Left forelimb (tissue), 1 donor: ENCODE results near the gene PARVG.
"Not testable (repeated sequence)": the region's sequence is repeated elsewhere in the genome, so short reads cannot be mapped to it uniquely, and the experiment has no call there.

ENCODE experiments used
- DNase-seq: peaks from one replicate; pipeline ENCODE4 v3.0.0-alpha.2; 2018; ENCODE audit warnings: low spot score

The PARVG gene

DNA sequence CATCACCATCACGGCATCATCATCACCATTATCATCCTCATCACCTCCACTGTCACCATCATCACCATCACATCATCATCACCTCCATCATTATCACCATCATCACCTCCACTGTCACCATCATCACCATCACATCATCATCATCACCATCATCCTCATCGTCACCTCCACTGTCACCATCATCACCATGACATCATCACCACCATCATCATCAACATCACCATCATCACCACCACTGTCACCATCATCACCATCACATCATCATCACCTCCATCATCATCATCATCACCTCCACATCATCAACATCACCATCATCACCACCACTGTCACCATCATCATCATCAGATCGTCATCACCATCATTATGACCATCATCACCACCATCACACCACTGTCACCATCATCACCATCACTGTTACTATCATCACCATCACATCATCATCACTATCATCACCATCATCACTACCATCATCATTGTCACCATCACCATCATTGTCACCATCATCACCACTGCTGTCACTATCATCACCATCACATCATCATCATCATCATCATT lies 32.8 kb downstream of the PARVG start:
- no peak for DNase-seq

DNA sequence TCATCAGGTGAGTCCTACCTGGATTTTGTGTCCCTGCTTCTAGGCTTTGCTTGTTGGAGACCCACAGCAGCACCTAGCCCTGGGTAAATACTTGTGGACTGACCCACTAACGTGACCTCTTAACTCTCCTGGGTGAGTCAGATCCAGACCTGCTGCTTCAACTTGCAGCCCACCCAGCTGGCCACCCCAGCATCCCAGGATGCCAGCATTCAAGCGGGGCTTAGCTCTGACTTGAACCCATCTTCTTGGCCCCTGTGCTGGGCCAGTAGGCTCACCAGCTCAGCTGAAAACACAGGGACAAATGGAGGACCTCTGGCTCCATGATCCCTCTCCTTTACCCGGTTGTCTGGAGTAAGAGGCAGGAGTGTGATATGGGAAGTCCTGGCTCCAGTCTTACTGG lies 33.5 kb downstream of the PARVG start:
- DNase-seq = no peak

DNA sequence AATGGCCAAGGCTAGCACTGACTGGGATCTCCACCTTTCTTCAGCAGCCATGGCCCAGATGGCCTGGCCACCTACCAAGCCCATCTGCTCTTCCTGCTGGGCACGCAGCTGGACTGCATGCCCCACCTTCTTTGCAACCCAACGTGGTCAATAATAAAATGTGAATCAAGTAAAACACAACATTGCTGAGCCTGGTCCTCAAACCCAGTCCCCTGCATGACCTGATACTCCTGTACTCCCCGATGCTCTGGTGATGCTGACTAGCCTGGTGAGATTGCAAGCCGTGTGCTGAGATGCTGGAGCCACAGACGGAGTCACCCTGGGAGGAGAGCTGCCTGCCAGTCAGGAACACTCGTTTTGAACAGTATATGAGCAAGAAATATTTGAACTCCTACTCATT lies 34.0 kb downstream of the PARVG start:
- DNase-seq = no peak

DNA sequence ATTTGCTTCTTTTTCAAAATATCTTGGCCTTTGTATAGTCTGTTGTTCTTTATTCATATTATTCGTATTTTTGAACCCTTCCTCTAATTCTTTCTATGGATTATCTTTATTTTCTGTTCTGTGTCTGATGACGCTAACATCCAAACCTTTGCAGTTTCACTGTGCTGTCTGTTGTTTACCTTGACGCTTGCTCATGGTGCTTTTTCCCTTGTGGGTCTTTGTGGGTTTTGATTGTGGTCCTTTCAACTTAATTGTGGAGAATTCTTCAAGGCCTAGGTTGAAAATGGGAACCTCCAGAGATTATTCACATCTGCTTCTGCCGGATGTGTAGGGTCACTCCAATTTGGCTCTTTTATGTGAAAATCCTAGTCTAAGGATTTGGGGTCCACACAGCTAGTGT lies 34.6 kb downstream of the PARVG start:
- no peak for DNase-seq

DNA sequence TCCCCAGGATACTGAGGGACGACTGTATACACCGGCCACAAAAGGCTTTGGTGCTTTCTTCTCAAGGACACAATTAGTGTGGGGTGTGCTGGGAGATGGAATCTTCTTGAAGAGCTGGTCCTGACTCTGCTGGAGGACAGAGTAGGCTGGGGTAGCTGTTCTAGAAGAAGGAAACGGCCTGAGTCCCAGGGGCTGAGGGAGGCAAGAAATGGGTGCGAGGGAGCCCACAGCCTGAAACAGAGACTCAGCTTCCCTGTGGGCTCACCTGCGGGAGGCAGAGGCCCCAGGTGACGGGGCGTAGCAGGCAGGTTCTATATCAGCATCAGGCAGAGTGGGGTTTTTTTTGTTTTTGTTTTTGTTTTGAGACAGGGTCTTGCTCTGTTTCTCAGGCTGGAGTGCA lies 36.6 kb downstream of the PARVG start:
- no peak for DNase-seq

DNA sequence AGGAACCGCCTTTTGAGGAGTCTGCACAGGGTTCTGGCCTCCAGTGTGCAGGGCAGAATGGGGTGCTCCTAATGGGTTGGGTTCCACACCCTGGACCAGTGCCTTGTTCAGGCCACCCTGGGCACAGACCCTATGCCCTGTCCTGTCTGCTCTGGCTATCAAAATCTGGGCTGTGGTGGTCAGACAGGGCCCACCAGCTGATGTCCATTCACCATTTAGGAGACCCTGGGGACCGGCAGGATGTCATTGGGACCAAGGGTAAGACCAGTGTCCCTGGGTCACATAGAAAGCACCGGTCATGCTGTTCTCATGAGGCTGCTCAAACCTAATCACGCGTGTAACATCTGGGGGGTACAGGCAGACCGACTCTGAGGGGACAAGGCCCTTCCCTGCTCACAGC lies 37.3 kb downstream of the PARVG start:
- DNase-seq = no peak

DNA sequence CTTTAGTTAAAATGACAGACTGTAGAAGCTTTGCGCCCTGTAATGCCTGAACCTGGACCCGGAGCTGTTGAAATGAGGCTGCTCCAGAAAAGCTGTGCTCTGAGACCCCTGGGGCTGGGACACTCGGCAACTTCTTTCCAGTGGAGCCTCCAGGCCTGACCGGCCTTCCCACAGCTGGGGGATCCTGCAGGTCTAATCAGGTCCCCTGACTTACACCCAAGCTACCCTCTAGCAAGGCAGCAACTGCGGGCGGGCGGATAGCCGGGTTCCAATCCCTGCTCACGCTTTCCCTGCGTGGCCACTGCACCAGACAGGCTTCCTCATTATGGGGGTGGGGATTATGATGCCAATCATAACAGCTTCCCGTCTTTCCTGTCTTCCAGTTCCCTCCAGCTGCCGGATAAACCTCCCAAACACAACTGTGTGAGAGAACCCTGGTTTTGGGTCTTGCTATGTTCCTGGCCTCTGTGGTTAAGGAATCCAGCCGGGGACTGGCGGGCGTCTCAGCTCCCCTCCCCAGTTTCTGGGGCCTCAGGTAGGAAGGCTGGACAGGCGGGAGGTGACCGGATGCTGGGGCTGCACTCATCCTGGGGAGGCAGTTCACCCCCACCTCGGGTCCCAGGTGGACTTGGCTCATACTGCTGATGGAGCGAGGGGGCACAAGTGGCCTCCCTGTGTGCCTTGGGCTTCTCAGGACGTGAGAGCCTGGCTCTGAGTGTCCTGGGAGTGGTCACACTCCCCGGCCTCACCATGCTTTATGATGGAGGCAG lies 38.6 kb downstream of the PARVG start:
- DNase-seq = no peak

DNA sequence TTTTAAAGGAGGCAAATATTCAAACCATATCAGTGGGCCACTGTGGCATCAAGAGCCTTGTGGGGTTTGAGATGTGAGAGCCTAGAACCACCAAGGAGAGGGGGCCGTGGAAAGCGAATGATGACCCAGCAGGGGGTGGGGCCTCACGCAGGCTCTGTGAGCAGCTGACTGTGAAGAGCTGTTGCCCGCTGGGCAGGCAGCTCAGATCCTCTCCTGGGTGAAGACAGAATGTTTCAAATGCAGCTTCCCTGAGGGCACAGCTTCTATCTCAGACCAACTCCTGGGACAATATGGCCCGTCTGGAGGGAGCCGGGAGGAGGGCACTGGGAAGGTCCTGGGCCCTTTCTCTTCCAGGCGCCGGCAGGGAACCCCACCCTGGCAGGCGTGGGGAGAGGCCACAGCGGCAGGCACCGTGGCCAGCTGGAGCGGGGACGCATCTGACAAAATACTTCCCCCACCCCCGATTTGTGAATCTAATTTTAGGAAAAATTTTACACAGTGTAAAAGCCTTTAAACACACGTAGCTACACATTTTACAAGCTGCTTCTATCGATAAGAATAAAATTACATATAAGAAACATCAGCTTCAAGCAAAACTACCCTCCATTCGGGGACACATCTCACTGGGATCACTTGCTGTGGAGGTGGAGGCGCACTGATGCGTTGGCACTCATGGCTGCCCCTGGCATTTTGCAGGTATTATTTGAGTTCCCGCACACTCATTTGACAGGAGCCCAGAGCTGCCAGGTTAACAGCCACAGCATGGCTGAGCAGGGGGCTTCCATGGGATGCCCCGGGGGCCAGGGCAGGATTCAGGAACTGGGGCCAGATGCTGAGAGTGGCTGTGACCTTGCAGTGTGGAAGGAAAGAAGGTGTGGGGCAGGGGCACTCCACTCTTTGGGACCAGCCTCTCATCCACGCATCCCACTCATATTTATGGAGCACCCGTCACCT lies 40.3 kb downstream of the PARVG start:
- DNase-seq = no peak

DNA sequence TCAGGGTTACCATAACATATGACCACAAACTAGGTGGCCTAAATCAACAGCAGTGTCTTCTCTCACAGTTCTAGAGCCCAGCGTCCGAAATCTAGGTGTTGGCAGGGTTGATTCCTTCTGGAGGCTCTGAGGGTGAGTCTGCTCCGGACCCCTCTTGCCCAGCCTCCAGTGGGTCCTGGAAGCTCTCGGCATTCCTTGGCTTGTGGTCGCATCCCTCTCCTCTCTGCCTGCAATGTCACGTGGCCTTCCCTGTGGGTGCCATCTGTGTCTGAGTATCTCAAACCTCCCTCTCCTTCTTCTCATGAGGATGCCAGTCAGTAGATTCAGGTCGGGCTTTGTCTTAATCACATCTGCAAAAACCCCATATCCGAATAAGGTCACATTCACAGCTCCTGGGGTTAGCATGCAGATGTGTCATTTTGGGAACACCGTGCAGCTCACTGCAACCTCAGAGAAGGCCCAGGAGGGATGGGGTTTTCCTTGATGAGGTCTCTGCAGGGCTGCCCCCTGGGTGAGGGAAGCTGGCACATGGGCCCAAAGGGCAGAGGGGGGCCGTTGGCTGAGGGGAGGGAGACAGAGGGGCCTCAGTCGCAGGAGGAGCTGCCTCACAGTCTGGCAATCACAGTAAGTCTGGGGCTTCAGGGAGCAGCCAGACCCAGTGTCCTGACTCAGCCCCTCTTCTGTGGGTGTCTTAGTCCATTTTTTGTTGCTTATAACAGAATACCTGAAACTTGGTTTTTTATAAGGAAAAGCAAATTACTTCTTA lies 41.2 kb downstream of the PARVG start:
- DNase-seq = no peak

DNA sequence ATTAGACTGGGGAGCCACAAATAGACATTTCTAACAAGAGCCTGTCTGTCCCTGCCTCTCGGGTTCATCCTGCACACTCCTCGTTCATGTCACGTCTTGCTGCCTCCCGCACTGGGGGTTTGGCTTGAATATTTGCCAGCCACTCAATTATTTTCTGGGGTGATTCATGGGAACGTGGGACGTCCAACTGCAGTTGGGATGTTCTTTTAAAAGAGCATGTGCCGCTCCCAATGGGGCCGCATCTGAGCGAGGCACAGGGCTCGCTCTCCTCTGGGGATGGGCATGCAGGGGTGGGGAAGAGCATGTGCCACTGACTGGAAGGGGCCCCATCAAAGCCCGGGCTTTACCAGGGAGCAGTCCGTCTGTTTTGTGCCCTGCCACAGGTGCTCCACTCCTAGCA lies 43.4 kb downstream of the PARVG start:
- no peak for DNase-seq

DNA sequence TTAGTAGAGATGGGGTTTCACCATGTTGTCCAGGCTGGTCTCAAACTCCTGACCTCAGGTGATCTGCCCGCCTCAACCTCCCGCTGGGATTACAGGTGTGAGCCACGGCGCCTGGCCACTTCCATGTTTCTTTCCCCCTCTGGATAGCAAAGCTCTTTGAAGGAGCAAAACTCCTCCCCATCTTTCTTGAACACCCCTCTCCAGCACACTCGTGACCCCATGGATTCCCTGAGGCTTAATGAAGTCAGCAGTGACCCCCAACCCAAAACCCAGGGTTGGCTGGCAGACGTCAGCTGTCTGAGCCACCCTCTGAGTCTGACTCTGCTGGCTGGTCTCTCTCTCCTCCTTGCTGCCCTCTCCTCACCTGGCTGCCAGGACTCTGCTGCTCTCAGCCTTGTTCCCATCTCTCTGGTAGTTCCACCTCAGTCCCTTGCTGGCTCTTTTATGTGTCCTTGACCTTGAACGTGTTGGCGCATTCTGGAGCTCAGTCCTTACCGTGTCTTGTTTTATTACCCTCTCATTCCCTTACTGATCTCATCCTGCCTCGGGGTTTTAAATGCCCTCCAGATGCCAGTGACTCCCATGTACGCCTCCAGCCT lies 44.5 kb downstream of the PARVG start:
- no peak for DNase-seq

DNA sequence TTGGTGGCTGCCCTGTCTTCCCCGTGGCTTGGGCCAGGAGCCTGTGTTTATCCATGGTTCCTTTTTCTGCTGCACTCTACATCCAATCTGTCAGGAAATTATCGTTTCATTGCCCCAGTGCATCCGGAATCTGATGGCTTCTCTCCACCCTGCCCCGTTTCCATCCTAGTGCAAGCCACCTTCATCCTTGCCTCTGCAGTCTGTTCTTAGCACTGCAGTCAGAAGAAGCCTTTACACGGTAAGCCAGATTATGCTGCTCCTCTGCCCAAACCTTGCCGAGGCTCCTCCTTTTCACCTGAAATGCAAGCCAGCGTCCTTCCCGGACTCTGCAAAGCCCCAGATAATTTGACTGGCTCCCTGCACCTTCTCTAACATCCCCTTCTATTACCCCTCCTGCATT lies 45.1 kb downstream of the PARVG start:
- no peak for DNase-seq

DNA sequence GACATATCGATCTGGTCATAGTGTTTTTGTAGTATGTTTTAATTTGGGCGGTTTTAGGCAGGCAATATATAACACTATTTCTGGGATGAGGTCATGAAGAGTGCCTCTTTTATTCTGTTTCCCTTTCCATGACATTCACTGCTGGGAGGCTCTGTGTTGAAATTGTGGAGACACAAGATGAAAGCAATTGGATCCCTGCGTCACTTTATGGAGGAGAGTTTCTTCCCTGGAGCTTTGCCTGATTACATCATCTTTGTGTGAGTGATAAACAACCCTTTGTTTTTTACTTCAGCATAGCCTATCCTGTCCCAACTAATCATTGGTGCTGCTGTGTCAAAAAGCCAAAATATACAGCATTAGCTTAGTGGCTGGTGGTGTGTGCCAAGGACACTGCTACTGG lies 48.6 kb downstream of the PARVG start:
- DNase-seq = no peak

DNA sequence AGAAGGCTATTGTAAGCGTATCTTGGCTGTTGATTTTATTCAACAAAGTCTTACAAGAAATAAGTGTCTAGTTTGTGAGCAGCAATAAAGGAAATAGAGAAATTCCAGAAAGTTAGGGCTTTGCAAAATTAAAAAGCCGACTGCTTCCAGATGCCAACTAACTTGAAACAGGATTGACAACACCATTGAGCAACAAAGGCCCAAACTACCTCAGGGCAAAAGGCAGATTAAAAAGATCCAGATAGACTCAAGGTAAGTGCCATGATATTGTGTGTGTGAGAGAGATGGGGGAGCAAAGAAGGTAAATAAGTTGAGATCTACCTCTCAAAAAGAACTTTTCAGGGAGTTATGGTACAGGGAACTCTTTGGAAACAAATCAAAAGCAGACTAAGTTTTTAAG lies 49.1 kb downstream of the PARVG start:
- no peak for DNase-seq

DNA sequence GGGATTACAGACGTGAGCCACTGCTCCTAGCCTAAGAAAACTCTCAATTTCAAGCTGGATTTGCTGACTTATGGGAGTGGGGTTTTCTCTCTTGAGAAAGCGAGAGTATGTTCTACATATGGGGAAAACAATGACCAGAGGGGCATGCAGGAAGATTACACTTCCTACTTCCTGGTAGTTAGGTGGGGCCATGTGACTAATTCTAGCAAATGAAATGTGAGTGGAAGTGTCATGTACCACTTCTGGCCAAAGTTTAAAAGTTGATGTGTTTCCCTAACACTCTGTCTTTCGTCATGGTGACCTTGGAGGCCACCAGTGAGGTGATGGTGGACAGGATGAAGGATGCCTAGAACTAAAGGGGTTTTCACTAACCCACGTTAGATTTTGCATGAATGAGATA lies 50.5 kb downstream of the PARVG start:
- no peak for DNase-seq

DNA sequence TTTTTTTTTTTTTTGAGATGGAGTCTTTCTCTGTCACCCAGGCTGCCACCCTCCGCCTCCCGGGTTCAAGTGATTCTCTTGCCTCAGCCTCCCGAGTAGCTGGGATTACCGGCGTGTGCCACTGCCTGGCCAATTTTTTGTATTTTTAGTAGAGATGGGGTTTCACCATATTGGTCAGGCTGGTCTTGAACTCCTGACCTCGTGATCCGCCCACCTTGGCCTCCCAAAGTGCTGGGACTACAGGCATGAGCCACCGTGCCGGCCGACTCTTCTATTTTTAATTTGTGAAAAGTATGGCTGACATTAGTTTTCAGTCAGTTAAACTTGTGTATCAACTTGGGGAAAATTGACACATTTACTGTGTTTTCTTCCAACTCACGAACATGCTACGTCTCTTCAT lies 53.6 kb downstream of the PARVG start:
- not testable (repeated sequence) for DNase-seq

DNA sequence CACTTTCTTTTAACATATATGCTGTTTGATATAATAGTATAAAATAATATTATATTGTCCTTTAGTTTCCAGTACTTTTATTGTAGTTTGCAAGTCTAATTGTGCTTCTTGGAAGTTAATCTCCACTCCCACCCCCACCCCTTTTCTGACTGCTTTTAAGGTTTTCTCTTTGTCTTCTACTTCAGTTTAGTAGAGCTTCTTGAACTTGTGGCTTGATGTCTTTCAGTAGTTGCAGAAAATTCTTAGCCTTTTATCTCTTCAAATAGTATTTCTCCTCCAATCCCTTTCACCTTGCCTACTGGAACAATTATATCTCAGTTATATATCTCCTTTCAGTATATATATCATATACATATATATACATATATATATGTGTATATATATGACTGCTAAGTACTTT lies 56.6 kb downstream of the PARVG start:
- no peak for DNase-seq

DNA sequence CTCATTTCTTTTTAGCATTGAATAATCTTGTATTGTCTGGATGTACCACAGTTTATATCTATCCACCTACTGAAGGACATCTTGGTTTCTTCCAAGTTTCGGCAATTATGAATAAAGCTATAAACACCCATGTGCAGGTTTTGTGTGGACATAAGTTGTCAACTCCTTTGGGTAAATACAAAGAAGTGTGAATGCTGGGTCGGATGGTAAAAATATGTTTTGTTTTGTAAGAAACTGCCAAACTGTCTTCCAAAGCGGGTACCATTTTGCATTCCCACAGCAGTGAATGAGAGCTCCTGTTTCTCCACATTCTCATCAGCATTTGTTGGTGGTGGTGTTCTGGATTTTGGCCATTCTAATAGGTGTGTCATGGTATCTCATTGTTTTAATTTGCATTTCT lies 60.4 kb downstream of the PARVG start:
- DNase-seq = not testable (repeated sequence)

DNA sequence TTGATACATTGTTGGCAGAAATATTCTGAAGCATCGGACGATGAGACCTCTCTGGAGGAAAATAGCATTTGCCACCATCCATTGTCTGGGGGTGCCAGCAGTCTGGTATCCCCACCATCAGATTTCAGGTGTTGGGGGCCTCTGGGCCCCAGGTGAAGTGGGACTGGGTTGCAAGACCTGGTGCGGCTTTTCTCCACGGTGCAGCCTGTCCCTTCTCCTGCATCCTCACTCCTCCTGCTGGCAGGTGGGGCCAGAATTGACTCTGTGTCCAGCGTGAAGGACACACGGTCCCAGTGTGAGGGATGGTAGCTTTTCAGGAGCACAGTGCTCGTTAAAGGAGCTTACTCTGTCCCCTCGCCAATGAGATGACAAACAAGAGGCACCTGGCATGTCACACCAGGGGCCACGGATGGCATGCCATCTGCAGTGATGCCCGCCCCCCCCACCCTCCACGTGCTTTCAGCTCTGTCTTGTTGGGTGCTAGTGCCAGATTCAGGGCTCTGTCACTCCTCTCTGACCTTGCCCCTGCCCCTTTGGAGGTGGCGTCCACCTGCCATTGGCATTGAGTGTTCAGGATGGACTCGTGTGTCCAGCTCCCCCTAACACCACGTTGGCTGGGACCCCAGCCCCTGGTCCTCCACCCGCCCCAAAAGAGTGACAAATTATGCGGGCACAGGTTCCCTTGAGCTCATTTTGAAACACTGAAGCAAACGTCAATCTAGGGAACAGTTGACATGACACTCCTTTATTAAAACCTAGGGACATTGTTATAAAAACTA lies 62.4 kb downstream of the PARVG start:
- peak; percentile 53 for DNase-seq

DNA sequence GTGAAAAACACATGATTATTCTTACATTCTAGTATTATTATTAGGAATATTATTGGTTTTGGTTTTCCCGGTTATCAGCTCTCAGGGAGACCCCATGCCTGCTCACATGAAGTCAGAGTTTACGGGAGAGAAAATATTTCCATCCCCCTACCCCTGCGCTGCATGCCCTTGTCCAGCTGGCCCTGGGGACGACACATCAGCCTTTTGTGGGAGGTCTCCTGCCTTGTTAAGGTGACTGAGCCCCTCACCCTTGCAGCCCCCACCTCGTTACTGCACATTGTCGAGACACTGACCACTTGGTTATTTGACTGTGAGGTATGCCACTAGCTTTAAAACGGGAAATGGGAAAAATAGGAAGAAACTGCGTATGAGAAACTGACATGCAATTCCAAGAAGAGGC lies 63.0 kb downstream of the PARVG start:
- peak; percentile 34 for DNase-seq

DNA sequence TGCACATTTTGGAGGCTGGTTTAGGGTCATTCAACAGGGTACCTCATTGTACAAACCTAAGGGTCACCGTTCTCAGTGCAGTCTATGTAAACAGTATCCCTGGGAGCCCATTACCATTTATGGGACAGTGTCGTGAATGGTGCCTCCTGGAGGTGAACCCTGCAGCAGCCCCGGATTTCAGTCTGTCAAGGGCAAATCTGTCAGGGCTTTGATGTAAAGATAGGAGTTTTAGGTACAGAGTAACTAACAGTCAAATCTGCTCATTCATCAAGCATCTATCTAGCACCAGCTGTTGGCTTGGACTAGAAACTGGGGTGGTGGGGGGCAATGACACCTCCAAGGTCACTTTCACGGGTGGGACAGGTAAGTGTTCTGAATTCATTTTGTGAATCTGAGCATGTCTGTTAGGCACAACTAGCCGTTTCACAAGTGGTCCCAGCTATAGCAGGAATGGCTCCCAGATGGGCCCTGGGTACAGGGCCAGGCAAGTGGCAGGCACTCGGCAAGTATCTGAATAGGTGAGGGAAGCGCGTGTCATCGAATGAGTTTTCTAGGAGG lies 63.6 kb downstream of the PARVG start:
- DNase-seq = peak; percentile 37
